NCI-H82 (cell line): ENCODE measurements around the gene RALGDS.
"Not testable (repeated sequence)": the region's sequence is repeated elsewhere in the genome, so short reads cannot be mapped to it uniquely, and the experiment has no call there.

Source experiments
- DNase-seq: peaks from one replicate; lab custom pipeline; 2025; lab: John Stamatoyannopoulos, UW

Gene RALGDS

GRCh38 chr9:133088146-133088750, 32.8 kb downstream of the RALGDS start:
- DNase-seq: no peak

GRCh38 chr9:133087429-133088145, 33.5 kb downstream of the RALGDS start:
- no peak for DNase-seq

GRCh38 chr9:133086894-133087293, 34.1 kb downstream of the RALGDS start:
- DNase-seq: no peak

GRCh38 chr9:133086212-133086860, 34.7 kb downstream of the RALGDS start:
- not testable (repeated sequence) for DNase-seq

- not testable (repeated sequence) for DNase-seq
These were observed 37.4 kb downstream of the RALGDS start for GRCh38 chr9:133083688-133084087.

GRCh38 chr9:133081957-133082644, 38.9 kb downstream of the RALGDS start:
- not testable (repeated sequence) for DNase-seq

GRCh38 chr9:133080786-133081779, 40.0 kb downstream of the RALGDS start:
- not testable (repeated sequence) for DNase-seq

- no peak for DNase-seq
These were observed 40.9 kb downstream of the RALGDS start for GRCh38 chr9:133080161-133080560.

GRCh38 chr9:133078486-133078885, 42.6 kb downstream of the RALGDS start:
- no peak for DNase-seq

GRCh38 chr9:133076691-133077090, 44.3 kb downstream of the RALGDS start:
- DNase-seq: no peak

GRCh38 chr9:133075925-133076630, 45.0 kb downstream of the RALGDS start:
- DNase-seq: no peak

- no peak for DNase-seq
These were observed 46.9 kb downstream of the RALGDS start for GRCh38 chr9:133074111-133074651.

GRCh38 chr9:133073086-133074014, 47.7 kb downstream of the RALGDS start:
- DNase-seq: no peak

- DNase-seq: not testable (repeated sequence)
These were observed 48.8 kb downstream of the RALGDS start for GRCh38 chr9:133072210-133072609.

- DNase-seq: no peak
These were observed 49.4 kb downstream of the RALGDS start for GRCh38 chr9:133071484-133072150.

- not testable (repeated sequence) for DNase-seq
These were observed 50.1 kb downstream of the RALGDS start for GRCh38 chr9:133070985-133071384.

- DNase-seq: not testable (repeated sequence)
These were observed 50.5 kb downstream of the RALGDS start for GRCh38 chr9:133070500-133070961.

GRCh38 chr9:133068431-133068830, 52.6 kb downstream of the RALGDS start:
- DNase-seq: not testable (repeated sequence)
